Activated T-helper 1 cell treated with anti-CD3 and anti-CD28 coated beads, Interleukin-2, amount 50 U/mL, for 16 hours (primary cell): ENCODE results near the gene WDR90.

ENCODE experiments used
- DNase-seq, 2 donors: peaks; one replicate each; pipeline ENCODE4 v3.0.0-alpha.2; 2020; ENCODE audit warnings: low read depth in 1 of 2, low spot score in 1 of 2

Gene WDR90

DNA sequence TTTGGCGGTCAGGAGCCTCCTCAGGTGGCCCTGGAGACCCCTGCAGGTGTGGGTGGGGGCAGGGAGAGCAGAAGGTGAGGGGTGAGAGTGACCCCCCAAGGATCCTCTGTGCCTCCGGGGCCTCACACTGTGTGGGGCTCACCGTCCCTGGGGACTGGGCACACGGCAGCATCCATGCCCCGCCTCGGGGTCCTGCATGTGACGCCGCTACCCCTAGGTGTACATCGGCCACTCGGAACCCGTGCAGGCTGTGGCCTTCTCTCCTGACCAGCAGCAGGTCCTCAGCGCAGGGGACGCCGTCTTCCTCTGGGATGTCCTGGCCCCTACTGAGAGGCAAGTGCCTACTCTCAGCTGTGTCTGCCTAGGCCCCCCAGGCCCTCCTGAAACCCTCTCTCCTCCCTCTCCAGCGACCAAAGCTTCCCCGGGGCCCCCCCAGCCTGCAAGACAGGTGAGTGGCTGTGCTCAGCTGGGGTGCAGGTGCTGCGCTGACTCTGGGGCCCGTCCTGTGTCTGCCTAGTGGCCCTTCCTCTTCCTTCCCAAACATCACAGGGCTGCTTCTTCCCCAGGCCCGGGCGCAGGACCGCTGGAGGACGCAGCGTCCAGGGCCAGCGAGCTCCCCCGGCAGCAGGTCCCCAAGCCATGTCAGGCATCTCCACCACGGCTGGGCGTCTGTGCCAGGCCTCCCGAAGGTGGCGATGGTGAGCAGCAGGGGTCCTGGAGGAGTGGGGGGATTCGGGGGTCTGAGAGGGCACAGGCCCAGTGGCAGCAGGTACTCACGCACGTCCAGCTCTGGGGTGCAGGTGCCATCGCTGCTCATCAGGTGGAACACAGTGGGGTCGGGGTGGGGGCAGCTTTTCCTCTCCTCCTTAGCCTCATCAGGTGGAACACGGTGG is 9.8 kb downstream of the WDR90 start:
- DNase-seq = no peak

DNA sequence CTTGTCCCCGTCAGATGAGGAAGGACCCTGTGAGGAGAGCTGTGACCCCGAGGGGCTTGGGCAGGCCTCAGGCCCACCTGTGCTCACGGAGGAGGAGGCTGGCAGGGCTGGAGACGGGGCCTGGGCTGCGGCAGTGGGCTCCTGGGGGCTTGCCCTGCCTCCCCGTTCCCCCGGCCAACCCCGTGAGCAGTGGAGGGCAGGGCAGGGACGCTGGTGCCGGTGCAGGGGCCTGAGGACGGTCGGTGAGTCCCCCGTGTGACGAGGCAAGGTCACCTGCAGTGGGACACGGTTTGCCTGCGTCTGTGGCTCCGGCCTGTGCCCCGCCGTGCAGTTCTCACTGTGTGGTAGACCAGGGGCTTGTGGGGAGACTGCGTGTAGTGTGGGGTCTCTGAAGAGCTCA is 10.5 kb downstream of the WDR90 start:
- no peak for DNase-seq

DNA sequence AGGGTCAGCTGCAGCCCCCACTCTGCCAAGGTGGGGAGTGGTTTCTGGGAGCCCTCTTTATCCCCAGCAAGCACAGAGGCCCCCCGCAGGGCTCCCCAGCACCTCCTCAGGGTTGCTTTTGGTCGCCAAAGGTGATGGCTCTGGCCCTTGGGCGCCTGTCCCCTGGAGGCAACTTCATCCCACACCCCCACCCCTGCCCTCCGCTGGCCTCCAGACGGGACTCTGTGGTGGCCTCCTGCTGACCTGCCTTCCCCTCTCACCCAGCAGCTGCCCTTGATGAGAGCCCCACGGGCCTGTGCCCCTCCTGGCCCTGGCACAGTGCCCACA is 10.9 kb downstream of the WDR90 start:
- DNase-seq = no peak

DNA sequence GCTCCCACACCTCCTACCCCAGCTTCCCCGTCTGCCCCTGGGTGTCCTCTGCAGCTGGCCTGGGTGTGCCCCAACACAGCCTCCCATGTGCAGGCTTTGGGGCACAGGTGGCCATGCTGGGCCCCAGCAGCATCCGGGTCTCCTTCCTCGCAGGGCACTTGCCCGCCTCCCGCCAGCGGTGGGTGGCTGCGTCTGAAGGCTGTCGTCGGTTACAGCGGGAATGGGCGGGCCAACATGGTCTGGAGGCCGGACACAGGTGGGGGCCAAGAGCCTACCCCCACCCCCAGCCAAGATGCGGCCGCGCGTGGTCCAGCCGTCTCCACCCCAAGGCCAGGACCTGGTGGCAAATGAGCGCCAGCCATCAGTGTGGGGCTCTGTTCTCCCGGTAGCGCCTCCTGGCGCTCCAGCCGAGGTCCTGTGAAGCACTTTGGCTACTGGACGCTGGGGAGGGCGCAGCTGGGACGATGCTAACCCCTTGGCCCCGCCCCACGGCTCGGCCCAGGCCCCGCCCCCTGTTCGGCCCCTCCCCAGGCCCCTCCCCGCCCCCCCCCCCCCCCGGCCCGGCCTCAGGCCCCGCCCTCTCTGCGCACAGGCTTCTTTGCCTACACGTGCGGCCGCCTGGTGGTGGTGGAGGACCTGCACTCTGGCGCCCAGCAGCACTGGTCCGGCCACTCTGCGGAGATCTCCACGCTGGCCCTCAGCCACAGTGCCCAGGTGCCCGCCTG is 11.5 kb downstream of the WDR90 start:
- DNase-seq = peak; percentile 35 to 58

DNA sequence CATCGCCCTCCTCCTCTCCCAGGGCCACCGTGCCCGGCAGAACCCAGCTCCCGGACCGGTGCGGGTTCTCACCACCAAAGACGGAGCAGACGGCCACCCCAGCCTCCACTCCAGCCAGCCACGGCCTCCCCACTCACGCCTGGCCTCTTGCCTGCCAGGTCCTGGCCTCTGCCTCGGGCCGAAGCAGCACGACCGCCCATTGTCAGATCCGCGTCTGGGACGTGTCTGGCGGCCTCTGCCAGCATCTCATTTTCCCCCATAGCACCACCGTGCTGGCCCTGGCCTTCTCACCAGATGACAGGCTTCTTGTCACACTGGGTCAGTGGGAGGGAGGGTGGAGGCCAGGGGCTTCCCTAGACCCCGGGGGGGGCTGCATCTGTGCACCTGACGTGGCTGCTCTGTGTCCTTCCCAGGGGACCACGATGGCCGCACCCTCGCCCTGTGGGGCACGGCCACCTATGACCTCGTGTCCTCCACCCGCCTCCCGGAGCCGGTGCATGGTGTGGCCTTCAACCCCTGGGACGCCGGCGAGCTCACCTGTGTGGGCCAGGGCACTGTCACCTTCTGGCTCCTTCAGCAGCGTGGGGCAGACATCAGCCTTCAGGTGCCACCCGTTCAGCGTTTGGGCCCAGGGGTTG is 12.1 kb downstream of the WDR90 start:
- DNase-seq = no peak

DNA sequence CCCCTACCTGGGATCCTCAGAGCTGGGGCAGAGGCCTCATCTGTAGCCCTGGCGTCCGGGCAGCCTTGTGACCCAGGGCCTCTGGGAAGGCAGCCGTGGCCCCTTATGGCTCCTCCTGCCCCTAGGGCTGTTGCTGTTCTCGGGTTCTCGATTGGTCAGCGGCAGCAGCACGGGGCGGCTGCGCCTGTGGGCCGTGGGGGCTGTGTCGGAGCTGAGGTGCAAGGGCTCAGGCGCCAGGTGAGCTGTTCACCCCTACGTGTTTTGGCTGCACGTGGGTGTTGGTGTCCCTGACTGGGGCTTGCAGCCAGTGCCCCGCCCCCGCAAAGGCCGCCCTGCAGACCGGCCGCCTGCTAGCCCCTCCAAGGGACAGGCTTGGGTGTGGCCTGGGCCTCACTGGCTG is 12.9 kb downstream of the WDR90 start:
- DNase-seq = no peak

DNA sequence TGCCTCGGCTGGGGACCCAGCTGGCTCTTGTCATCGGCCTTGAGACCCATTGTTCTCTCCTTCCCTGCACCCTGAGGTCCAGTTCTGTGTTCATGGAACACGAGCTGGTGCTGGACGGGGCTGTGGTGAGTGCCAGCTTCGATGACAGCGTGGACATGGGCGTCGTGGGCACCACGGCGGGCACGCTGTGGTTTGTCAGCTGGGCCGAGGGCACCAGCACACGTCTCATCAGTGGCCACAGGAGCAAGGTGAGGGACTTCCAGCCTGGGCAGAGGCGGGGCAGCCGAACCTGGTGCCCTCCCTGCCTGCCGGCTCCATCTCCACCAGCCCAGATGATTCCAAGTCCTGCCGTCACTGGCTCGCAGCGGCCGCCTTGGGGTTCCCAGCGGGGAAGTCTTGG is 13.4 kb downstream of the WDR90 start:
- no peak for DNase-seq

DNA sequence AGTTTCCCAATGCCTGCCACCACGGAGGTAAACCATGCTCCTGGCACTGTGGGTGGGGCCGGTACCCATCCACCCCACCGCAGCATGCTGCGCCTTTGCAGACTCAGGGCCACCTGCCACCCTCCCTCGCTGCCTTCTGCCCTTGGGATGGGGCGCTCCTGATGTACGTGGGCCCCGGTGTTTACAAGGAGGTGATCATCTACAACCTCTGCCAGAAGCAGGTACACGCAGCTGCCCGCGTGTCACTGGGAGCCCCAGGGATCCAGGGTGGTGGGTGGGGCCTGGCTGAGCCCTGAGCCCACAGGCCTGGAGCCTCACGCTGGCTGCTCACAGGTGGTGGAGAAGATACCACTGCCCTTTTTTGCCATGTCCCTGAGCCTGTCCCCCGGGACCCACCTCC is 17.4 kb downstream of the WDR90 start:
- DNase-seq = no peak

DNA sequence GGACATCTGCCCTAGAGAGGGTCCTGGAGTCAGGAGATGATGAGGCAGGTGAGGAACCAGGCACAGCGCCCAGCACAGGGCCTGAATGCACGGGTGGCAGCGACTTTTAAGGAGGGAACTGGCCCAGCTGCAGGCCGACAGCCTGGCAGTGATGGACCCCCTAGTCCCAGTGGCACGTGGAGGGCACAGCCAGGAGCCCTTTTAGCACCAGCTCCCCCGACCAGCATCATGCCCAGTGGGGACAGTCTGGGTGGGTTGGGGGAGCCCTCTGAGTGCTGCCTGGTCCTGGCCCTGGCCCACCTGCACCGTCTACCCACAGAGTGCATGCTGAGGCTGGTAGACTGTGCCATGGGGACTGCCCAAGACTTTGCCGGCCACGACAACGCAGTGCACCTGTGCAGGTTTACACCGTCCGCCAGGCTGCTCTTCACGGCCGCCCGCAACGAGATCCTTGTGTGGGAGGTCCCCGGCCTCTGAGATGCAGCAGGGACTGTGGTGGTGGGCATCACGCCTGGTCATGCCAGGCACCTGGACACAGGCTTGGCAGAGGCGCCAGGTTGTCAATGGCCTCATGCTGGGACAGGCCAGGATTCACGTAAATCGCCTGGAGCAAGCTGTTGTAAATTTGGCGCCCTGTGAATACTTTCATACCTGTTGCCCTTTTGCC is 18.1 kb downstream of the WDR90 start:
- no peak for DNase-seq

DNA sequence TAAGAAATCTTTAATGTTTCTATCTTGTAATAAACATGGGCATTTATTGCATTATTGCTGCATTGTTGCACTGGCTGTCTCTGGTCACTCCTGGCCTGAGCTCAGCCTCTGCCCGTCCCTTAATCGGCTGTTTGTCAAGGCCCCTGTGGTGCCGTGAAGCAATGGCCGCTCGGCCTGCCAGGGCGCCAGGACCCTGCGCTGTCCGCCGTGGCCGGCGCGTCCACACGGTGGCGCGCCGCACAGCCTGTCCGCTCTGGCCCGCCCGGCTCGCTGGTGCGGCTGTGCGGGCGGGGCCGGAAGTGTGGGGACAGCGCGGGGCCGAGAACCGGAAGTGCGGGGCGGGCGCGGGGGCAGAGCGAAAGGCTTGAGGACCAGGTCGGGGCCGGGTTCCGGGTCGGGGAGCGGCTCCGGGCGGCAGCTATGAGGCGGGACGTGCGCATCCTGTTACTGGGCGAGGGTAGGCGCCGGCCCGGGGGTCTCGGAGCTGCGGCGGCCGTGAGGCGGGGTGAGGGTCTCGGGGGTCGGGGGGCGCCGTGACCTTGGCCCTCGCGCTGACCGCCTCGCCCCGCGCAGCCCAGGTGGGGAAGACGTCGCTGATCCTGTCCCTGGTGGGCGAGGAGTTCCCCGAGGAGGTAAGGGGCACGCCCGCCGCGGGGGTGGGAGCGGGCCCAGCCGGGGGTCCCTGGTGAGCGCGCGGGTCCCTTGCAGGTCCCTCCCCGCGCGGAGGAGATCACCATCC is 18.8 kb downstream of the WDR90 start, which contains the start of gene RHOT2:
TSS of gene RHOT2 (plus strand) at position 353 of the 739 bp plus-strand sequence. CDS start at position 421, 68 bp downstream.
- peak; percentile 86 to 92 for DNase-seq

DNA sequence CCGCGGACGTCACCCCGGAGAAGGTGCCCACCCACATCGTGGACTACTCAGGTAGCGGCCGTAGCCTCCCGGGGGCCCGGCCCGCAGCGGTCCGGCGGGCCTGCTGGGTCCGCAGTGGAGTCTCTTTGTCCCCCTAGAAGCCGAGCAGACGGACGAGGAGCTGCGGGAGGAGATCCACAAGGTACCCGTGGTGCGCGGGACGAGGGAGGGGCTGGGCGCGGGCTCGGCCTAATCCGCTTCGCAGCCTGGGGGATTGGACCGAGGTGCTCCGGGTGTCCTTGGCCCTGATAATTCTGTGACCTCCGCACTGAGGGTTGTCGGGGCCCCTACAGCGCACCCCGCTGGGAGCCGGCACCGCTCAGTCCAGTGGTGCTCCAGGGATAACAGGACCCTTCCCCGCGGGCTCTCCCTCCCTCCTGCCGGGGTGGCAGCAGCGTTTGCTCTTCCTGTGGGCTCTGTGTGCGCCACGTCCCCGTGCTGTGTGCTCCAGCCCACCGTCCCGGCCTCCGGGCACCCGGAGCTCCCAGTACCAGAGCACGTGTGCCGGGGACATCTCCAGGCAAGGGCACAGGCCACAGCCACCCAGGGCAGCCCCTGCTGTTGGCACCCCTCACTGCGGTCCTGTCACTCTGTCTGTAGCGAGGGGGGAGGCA is 19.5 kb downstream of the WDR90 start:
- no peak for DNase-seq

DNA sequence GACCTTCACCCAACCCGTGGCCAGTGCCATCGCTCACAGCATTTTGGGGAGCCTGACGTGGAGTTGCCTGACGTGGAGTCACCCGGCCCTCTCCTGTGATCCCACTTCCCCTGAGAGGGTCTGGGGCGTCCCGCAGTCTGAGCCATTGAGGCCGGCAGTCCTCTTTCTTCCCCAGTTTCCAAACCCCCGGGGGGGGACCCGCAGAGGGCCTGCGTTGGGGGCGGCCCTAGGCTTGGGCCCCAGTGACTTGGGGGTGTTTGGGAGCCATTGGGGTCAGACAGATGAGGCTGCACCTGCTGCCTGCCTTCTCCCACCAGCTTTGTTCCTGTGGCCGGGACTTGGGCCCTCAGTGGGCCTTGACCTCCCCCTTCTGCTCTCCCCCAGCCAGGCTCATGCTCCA is 20.5 kb downstream of the WDR90 start:
- DNase-seq = no peak

DNA sequence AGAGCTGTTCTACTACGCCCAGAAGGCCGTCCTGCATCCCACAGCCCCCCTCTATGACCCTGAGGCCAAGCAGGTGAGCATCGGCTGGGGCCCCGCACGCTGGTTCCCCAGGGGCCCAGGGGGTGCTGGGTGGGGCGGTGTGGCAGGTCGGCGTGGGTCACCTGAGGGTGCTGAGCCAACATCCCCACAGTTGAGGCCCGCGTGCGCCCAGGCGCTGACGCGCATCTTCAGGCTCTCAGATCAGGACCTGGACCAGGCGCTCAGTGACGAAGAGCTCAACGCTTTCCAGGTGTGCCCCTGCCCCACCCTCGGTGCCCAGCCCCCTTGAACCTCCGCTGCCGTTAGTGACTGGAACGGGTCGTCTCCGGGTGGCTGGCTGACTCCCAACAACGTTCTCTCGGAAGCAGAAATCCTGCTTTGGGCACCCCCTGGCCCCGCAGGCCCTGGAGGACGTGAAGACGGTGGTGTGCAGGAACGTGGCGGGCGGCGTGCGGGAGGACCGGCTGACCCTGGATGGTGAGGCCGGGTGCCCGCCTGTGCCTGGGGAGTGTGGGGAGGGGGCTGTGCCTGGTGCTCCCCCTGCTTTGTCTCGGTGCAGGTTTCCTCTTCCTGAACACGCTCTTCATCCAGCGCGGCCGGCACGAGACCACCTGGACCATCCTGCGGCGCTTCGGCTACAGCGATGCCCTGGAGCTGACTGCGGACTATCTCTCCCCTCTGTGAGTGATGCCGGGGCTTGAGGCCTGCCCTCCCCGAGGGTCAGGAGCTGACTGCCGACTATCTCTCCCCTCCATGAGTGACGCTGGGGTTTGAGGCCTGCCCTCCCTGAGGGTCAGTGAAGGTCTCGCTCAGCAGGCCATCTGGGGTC is 21.6 kb downstream of the WDR90 start:
- no peak for DNase-seq

DNA sequence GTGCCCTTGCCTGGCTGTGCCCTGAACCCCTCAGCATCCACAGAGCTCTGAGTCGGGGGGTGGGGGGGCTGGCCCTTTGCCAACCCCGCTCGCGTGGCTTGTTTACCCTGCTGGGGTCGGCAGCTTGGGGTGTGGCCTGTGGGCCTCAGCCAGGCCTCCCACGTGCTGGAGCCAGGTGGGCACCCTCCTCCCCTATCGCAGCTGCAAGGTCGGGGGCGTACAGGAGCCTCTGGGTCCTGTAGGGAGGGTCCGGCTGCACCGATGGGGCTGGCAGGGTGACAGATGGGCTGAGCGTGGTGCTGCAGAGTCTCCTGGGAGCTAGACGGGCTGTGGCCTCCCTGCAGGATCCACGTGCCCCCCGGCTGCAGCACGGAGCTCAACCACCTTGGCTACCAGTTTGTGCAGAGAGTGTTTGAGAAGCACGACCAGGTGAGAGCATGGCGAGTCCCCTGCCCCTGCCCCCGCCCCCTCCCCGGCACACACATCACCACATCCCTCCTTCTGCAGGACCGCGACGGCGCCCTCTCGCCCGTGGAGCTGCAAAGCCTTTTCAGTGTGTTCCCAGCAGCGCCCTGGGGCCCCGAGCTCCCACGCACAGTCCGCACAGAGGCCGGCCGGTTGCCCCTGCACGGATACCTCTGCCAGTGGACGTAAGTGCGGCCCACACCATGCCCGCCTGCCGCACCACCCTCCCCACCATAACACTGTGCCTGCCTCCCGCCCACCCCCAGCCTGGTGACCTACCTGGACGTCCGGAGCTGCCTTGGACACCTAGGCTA is 22.4 kb downstream of the WDR90 start:
- no peak for DNase-seq

DNA sequence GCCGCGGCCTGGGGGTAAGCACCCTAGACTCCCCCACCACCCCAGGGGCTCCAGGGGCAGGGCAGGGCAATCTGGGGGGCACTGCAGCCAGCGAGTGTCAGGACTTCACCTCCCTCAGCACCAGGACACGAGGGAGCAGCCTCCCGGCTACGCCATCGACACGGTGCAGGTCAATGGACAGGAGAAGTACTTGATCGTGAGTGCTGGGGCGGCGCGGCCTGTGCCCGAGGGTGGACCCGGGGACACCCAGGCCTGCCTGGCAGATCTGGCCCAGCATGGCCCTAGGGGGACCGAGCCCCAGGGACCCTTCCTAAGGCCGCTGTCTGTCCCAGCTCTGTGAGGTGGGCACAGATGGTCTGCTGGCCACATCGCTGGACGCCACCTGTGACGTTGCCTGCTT is 23.2 kb downstream of the WDR90 start:
- no peak for DNase-seq

DNA sequence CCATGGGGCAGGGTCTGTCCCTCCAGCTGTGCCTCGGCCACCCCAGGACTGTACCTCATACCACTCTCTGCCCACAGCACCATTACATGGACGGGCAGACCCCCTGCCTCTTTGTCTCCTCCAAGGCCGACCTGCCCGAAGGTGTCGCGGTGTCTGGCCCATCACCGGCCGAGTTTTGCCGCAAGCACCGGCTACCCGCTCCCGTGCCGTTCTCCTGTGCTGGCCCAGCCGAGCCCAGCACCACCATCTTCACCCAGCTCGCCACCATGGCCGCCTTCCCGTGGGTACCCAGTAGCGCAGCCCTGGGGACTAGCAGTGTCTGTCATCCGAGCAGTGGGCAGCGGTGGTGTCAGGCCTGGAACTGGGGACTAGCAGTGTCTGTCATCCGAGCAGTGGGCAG is 23.7 kb downstream of the WDR90 start:
- DNase-seq = no peak

DNA sequence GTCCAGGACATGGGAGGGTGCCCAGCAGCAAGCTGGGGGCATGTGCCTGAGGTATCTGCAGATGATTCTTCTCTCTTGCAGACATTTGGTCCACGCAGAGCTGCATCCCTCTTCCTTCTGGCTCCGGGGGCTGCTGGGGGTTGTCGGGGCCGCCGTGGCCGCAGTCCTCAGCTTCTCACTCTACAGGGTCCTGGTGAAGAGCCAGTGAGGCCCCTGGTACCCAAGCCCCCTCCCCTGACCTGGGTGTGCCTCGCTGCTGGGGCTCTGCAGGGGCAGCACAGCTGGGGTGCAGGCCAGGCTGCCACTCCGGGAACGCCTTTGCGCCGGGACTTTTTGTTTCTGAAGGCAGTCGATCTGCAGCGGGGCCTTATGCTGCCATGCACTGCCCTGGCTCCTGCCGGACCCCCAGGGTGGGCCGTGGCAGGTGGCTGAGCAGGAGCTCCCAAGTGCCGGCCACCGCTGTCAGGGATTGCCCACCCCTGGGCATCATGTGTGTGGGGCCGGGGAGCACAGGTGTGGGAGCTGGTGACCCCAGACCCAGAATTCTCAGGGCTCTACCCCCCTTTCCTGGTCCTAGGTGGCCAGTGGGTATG is 24.3 kb downstream of the WDR90 start:
- no peak for DNase-seq

DNA sequence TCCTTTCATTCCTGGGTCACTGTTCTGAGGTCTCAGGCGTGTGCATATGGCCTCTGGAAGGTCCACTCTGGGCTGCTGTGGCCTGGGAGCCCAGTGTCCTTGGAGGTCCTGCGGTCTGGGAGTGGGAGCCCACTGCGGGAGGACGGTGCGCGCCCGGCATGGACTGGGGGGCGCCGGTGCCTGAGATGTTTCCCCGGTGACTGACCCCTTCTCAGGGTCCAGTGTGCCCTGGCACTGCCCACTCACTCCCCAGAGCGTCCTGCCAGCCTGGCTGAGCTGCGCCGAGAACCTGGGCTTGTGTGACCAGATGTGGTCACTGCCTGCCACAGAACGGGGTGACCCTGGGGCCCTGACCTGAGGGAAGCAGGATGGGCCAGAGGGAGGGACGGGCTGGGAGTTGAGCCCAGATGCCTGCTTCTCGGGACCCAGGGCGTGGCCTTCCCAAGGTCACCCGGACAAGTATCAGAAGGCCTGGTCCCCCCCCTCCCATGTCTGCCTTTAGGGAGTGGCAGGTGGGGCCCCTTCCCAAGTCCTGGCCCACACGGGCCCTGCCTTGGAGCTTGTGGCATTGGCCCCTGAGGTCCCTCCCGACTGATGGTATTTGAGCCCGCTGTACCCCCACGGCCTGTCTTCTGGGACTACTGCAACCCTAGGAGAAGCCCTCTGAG is 25.2 kb downstream of the WDR90 start:
- DNase-seq = no peak
